Mucosa of descending colon (tissue), 3 donors: Measurements from ENCODE around the gene TBXAS1. TPM values are rescaled to one million over a fixed set of nuclear protein-coding genes. Genes with fewer than 3 reads are reported as not detected.
A peak's percentile ranks its signal among the peaks of the same experiment; 100 is the strongest.

ENCODE experiments used
- ATAC-seq: fragments of 200-7000 bp; cut with Tn5 transposase; one replicate; pipeline ENCODE4 v1.9.1; 2020; ENCODE audit warnings: mild to moderate bottlenecking, moderate library complexity
- DNase-seq, 3 donors: peaks; one replicate each; pipeline ENCODE4 v3.0.0-alpha.2; 2020
- H3K36me3 ChIP-seq: fragments of 200-600 bp; one replicate; pipeline ENCODE4 v1.8.0; 2021; ENCODE audit warnings: low read depth, mild to moderate bottlenecking
- H3K4me1 ChIP-seq: fragments of 200-600 bp; one replicate; pipeline ENCODE4 v1.8.0; 2021; ENCODE audit warnings: low read depth, mild to moderate bottlenecking
- H3K4me3 ChIP-seq: fragments of 200-600 bp; one replicate; pipeline ENCODE4 v1.8.0; 2021; ENCODE audit warnings: mild to moderate bottlenecking
- H3K9me3 ChIP-seq: fragments of 200-600 bp; one replicate; pipeline ENCODE4 v1.8.0; 2021; ENCODE audit warnings: mild to moderate bottlenecking
- intact Hi-C, 2 donors: fragments of 100-400 bp; cut with DNase I in 1 of 2; cut with micrococcal nuclease in 1 of 2; formaldehyde crosslinking; loops; one replicate each; pipeline versions ENCODE4 v1.11.0 to v1.11.1; 2022; cut with DNase I, micrococcal nuclease
- total RNA-seq, 3 donors: library from RNA; stranded (reverse); fragmentation: NEBNext Ultra II Directional in 2 of 3; extraction: Animal tissue kit (Norgen Biotek cat#: 25700) in 2 of 3; gene quantifications; one replicate each; pipeline versions ENCODE4 v1.2.1 to v1.2.4, GENCODE V29; 2021 to 2023
- TF ChIP-seq, protein P1 (sequence below): fragments of 200-600 bp; IDR thresholded peaks from one replicate; pipeline ENCODE4 v1.8.0; 2022; ENCODE audit warnings: antibody characterized with exemption, mild to moderate bottlenecking
- donor health status: DM: no; HTN: no; CAD: no; lungs with moderate emphysema.
- donor health status: DM: no; HTN: no; CAD: no.
- donor health status: DM: no; HTN: yes; CAD: no.

Gene TBXAS1
- total RNA-seq, 3 donors from 2014 or later: 9.4 to 15.6 (median 9.7) TPM

DNA sequence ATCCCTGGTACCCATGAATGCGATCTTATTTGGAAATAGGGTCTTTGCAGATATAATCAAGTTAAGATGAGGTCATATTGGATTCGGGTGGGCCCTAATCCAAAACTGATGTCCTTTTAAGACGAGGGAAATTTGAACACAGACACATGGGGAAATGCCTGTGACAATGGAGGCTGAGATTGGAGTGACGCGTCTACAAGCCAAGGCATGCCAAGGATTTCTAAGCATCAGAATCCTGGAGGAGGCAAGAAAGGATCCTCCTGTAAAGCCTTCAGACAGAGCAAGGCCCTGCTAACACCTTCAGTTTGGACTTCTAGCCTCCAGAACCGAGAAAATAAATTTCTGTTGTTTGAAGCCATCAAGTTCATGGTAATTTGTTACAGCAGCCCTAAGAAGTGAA is 215.2 kb downstream of the TBXAS1 start:
- no peak overlapping the region for H3K4me3 ChIP-seq
- no peaks in the 10 kb centered on the region for H3K36me3 ChIP-seq
- TF ChIP-seq, protein P1, sequence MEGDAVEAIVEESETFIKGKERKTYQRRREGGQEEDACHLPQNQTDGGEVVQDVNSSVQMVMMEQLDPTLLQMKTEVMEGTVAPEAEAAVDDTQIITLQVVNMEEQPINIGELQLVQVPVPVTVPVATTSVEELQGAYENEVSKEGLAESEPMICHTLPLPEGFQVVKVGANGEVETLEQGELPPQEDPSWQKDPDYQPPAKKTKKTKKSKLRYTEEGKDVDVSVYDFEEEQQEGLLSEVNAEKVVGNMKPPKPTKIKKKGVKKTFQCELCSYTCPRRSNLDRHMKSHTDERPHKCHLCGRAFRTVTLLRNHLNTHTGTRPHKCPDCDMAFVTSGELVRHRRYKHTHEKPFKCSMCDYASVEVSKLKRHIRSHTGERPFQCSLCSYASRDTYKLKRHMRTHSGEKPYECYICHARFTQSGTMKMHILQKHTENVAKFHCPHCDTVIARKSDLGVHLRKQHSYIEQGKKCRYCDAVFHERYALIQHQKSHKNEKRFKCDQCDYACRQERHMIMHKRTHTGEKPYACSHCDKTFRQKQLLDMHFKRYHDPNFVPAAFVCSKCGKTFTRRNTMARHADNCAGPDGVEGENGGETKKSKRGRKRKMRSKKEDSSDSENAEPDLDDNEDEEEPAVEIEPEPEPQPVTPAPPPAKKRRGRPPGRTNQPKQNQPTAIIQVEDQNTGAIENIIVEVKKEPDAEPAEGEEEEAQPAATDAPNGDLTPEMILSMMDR: no peak
- peaks cover 9% of the 10 kb centered on the region for H3K4me1 ChIP-seq
- no peaks in the 10 kb centered on the region for H3K9me3 ChIP-seq
- intact Hi-C loops: no loop called here
- no peak for ATAC-seq
- DNase-seq: no peak

DNA sequence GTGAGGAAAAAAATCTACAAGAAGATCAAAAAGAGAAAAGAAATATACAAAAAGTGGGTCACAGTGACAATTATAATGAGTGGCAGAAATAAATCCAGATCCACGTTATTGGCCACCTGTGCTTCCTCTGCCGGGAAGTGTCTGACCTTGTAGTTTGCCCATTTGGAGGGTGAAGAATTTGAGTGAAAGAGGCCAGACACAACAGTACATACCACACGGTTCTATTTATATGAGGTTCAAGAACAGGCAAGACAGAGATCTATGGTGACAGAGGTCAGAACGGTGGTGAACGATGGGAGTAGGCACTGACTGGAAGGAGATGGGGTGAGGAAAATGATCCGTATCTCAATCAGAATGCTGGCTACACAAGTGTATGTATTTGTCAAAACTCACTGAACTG is 216.6 kb downstream of the TBXAS1 start:
- Histone ChIP-seq H3K4me3 (no peak overlapping the region), H3K36me3 (no peaks in the 10 kb centered on the region), H3K4me1 (peaks cover 13% of the 10 kb centered on the region), H3K9me3 (no peaks in the 10 kb centered on the region)
- no peak for ATAC-seq
- DNase-seq: no peak
- TF ChIP-seq, protein P1: no peak
- intact Hi-C loops: no loop called here

DNA sequence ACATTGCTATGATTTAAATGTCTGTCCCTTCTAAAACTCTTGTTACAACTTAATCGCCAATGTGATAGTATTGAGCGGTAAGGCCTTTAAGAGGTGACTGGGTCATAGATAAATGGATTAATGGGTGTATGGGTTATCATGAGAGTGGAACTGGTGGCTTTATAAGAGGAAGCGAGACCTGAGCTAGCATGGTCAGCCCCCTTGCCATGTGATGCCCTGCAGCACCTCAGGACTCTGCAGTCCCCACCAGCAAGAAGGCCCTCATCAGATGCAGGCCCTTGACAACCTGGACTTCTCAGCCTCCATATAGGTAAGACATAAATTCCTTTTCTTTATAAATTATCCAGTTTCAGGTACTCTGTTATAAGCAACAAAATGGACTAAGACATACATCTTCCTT is 218.1 kb downstream of the TBXAS1 start:
- H3K4me3 ChIP-seq: no peak overlapping the region
- intact Hi-C loops: no loop called here
- TF ChIP-seq, protein P1: no peak
- peaks cover 13% of the 10 kb centered on the region for H3K4me1 ChIP-seq
- no peaks in the 10 kb centered on the region for H3K9me3 ChIP-seq
- no peaks in the 10 kb centered on the region for H3K36me3 ChIP-seq
- DNase-seq (no peak), ATAC-seq (no peak)

DNA sequence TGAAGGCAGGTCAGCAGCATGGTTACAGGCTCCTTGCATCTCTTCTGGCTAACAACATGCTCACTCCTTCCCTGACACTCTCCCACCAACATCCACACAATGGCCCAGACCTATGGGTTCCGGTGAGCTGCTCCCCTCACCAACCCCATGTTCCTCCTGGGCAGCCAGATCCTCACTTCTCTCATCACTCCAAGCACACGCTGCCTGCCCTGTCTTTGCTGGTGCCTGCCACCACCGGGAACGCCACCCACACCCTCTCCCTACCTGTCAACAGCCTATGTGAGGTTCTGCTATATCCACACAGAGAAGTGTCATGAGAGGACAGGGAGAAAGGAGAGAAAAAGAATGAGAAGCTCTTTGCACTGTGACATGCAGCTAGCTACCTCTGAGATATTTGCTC is 219.1 kb downstream of the TBXAS1 start:
- intact Hi-C loops: no loop called here

DNA sequence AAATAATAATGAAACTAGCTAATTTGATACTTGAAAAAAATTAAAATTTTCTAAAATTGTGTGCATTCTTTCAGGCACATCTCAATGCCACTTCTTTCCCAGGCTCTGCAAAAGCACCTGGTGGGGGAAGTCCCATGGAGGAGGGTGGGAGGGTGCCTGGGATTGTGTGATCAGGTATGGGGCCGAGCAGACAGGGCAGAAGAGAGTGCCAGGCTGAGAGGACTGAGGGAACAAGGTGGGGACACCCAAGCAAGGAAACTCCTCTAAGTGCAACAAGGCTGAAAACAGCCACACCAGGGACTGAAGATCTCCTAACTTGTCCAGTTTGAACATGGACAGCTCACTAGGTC is 219.9 kb downstream of the TBXAS1 start:
- H3K4me3 ChIP-seq: no peak overlapping the region
- no peaks in the 10 kb centered on the region for H3K9me3 ChIP-seq
- intact Hi-C loops: no loop called here
- ATAC-seq (no peak), DNase-seq (no peak)
- H3K4me1 ChIP-seq: peaks cover 13% of the 10 kb centered on the region
- H3K36me3 ChIP-seq: no peaks in the 10 kb centered on the region
- TF ChIP-seq, protein P1: no peak

More for the DNA sequence above, 219.1 kb downstream of the TBXAS1 start:
- DNase-seq: no peak
- Histone ChIP-seq H3K36me3 (no peaks in the 10 kb centered on the region), H3K9me3 (no peaks in the 10 kb centered on the region), H3K4me3 (no peak overlapping the region), H3K4me1 (peaks cover 13% of the 10 kb centered on the region)
- TF ChIP-seq, protein P1: no peak
- ATAC-seq: no peak

DNA sequence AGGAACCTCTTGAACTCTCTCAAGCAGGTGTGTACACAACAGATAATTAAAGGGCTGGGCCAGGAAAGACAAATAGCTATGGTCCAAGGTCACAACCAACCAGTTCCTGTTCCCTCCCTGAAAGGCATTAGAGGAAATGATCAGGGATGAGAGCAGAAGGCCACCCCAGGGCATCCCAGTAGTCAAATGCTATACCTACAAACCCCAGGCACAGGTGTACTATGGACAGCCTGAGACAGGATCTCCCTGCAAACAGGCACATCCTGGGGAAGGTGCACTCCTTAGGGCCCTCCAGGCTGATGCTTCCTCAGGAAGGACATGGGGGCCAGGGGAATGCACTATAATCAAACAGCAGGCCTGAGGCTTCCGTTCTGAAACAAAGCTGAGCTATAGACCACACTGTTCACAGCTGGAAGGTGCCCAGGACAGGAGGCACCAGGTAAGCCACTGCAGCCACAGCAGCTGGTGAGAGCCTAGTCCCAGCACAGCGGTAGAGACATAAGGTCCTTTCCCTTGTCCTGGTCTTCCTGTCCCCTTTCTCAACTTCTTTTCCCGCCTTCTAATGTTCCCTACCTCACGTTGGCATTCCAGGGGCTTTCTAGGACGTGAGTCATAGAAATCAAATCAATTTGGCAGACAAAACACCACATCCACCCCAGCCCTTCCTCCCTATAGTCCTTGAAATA is 220.4 kb downstream of the TBXAS1 start:
- peak in 1 of 3 donors; percentile 60 for DNase-seq
- Histone ChIP-seq H3K4me1 (peaks cover 13% of the 10 kb centered on the region), H3K36me3 (no peaks in the 10 kb centered on the region), H3K9me3 (no peaks in the 10 kb centered on the region), H3K4me3 (no peak overlapping the region)
- intact Hi-C loops: no loop called here
- peak; percentile 96 for ATAC-seq
- TF ChIP-seq, protein P1: no peak
